Kidney capillary endothelial cell (primary cell): ENCODE data around the gene SEMA3G.

Experiments used
- DNase-seq: peaks from one replicate; pipeline ENCODE4 v3.0.0-alpha.2; 2018; ENCODE audit warnings: low spot score

Gene SEMA3G

DNA sequence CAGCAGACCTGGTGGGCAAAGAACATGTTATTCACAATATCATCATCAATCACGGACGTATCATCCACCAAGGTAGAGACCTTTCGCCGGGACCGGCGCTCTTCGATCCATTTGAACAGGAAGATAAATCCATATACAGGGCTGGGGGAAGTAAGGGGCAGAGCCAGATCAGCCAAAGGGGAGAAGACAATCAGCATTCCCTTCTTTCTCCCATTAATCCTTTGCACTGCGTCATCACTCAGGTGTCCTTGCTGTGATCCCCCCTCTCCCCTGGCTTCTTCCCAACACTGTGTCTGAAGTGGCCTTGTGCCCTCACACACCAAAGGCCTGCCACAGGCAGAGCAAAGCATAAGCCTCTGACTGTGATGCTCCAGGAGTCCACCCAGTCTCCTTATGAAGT is 36.4 kb downstream of the SEMA3G start:
- DNase-seq, result no peak

DNA sequence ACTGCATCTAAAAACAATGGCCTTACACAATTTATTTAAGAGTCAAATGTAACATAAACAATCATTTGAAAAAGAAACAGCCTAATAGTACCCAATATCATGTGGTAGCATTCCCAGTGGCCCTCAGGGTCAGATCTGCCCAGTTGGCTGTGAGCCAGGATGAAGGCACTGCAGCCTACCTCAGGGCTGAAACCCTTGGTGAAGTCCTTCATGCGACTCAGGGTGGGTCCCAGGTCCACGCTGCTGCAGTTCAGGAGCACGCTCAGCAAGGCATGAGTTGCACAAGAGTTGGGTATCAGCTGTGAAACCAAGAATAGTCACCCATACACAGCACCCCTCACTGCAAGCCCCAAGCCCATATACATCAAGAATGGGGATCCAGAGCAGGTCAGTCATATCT is 37.1 kb downstream of the SEMA3G start:
- no peak for DNase-seq

DNA sequence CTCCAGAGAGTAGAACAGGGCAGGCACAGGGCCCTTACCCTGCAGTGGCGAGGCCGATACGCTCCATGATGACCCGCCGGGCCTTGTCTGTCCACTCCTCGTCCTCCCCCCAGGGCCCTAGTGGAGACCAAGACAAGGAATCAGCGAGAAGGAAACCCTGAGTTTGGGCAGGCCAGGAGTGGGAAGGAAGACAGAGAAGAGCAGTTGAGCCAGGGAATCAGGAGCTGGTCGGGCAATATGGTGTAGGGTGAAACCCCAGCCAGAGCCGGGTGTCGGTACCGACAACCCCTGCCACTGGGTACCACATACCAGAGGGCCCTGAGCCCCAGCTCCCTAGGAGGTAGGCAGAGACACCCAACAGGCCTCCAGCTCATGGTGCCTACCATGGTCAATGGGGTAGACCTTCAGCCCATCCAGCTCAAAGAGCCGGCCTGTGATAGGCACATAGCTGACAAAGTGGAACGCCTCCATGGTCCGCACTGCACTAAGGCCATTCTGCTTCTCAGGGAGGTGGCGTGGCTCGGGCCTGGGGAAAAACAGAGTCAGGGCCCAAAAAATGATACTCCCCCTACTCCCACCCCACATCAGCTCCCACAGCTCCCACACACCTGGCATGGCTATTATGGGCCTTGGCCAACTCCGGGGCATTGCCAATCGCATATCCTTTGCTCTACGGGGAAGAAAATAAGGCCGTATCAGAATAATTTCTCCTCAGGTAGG is 38.0 kb downstream of the SEMA3G start:
- DNase-seq, result no peak

DNA sequence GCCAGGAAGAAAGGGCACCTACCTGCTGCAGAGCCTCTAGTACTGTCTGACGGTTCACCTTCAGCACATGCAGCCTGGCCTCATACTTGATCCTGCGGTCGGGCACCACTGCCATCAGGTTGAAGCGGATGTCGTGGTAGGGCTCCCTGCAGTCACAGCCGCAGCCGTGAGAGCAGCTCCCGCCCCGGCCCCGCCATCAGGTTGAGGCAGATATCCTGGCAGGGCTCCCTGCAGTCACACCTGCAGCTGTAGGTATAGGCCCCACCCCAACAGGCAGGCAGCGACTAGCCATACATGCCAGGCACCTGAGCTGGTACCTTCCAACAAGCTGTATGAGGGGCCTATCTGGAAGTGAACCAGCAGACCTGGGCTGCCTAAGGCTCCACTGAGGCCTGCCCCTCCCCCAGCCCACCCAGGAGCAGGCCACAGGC is 38.7 kb downstream of the SEMA3G start:
- no peak for DNase-seq

DNA sequence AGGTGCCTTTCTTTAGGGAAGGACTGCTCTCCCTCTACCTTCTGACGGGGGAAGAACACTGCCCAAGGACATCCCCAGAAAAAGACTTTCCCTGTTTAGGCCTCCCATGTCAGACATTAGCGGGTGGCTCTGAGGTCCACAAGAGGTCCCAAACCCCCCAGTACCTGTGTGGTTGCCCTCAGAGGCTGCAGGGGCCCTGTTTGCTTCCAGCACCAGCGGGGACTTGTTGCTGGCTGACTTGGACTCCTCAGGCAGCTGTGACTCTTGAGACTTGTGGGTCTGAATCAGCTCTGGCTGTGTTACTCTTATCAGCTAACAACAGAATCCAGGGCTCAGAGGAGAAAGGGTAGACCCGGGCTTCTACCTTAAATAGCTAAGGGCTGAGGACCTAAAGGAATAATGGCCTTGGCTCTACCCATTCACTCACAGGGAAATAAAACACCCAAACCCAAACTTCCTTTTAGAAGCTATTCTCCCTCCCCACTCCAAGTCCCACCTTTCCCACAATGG is 39.2 kb downstream of the SEMA3G start:
- DNase-seq, result no peak

DNA sequence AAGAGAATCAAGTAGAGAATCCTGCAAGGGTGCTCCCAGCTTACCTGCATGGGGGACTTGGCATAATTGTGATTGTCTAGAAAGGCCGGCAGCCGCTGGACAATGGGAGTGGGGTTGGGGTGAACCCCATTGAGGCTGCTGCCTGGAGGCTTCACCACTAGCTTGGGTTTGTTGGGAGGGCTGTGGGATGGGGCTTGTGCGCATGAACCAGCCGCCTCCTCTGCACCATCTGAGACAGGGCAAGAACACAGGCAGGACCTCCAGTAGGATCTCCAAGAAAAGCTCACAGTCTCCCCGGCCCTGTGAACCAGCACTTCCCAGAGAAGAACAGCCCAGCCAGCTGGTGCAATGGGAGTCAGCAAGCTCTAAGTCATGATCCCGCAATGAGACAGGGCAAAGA is 39.8 kb downstream of the SEMA3G start:
- no peak for DNase-seq

DNA sequence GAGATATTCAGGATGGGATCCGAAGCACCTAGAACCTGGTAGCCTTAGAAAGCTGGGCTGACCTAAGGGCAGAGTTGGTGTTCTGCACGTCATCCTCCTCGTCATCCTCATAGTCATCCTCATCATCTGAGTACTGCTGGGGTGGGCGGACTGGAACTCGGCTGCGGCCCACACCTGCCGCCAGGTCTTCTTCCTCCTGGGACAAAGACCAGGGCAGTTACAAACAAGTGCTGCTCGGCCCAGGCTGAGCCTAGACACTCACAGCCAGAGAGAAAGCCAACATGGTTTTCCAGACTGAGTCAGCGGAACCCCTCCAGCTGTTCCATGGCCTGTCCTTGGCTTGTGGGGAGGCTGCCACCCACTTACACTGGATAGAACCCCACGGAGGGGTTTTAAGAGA is 40.5 kb downstream of the SEMA3G start:
- no peak for DNase-seq

DNA sequence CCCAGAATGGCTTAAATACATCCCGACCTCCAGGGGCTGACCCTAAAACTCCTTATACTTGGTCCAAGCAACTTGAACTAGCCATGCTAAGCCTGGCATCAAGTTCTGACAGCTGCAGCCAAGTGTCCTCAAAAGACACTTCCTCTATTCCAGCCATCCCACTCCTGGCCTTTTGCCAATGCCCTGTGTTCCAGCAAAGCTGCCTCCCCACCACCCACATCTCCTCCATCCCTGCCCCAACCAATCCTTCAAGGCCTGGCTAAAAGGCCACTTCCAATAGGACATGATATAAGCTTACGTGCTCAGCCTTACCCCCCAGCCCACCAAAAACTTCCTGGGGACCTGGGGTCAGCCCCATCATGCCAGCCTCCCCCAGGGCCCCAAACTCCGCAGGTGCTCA is 40.9 kb downstream of the SEMA3G start:
- no peak for DNase-seq

DNA sequence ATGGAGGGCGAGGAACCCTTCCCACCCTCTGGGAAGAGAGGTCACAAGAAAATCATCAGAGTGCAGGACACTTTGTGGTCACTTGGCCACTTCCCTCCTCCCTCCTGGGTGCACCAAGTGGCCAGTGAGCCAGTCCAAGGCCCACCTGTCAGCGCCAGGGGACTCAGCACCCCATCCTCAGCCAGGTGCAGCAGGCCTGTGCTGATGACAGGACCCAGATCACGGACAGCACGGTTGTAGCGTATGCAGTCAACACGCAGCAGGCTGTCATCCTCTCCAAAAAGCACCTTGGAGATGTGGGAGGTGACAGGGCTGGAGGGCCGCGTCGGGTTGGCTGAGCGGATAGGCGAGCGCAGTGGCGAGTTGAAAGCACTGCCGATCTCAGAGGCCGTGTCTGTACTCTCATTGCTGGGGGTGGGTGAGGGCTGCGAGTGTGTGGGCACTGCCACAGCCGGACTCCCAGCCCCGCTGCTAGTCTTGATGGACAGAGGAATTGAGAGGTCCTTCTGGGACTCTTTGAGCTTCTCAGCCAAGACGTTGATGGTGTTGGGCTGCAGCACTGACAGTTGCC is 41.5 kb downstream of the SEMA3G start:
- no peak for DNase-seq

DNA sequence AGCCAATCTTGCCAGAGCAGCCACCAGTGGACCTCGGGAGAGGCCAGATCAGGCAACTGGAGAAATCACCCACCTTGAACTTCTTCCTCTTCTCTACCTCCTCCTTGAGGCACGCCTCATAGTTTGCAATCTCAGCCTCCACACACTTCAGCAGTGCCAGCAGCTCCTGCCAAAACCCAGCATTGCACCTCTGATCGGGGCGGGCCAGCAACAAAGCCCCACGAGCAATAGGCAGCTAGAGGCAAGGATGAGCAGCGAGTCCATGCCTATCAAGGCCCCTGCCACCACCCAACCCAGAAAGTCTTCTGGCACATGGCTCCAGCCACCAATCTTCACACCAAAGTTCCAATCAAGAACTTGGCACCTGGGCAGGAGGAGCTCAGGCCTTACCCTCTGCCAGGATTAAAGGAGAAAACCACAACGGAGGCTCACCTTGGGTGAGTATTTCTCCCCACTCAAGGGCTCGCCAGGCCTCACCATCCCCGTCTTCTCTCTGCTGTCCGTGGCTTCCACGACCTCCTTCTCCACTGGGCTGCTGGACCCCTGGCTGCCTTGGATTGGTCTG is 42.1 kb downstream of the SEMA3G start:
- DNase-seq, result no peak

DNA sequence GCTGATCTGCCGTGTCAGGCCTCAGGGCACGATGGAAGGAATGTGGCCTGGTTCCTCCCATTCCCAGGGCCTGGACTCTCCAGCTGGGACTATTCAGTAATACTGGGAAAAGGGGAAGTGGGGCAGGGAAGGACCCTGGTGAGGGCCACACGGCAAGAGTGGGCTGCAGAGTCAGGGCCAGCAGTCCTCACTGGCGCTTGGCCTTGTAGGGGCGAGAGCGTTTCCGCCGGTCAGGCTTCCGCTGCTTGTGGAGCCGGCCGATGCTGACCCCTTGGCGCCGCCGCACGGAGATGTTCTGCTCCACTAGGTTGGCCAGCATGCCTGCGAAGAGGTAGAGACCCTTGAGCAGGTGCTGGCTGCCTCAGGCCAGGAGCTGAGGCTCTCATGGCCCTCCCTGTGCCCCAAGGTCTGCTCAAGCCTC is 42.8 kb downstream of the SEMA3G start:
- DNase-seq, result no peak

DNA sequence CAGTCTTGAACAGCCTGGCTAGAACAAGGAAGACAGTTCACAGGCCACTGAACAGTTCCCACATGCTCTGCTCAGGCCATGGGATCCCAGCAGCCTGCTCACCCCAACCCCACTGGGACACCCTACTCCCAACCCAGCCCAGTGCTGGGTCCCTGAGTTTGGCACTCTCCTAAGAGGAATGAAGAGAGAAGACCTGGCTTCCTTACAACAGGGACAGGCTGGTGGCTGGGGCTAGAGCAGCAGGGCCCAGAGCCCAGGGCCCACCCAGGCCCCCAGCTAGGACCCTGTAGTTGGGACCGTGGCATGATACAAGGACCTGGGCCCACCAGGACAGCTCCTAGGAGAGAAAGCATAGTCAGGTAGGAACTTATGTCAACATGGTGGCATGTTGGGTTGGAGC is 43.4 kb downstream of the SEMA3G start:
- no peak for DNase-seq

DNA sequence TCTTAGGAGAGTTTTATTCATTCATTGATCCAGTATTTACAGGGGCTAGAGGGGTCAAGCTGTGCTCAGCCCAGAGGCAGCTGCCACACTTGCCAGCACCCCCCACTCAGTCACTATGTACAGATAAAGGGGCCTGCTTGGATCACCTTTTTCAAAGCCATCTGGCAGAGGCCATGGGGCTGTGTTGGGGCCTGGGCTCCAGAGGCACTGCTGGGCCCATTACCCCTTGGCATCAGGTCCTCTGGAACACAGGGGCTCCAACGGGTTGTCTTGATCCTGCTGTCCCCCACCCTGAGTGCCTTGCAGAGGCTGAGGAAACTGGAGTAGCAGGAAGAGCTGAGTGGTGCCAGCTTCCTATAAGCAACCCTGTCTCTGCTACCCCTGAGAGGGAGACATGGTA is 43.9 kb downstream of the SEMA3G start:
- DNase-seq, result no peak

DNA sequence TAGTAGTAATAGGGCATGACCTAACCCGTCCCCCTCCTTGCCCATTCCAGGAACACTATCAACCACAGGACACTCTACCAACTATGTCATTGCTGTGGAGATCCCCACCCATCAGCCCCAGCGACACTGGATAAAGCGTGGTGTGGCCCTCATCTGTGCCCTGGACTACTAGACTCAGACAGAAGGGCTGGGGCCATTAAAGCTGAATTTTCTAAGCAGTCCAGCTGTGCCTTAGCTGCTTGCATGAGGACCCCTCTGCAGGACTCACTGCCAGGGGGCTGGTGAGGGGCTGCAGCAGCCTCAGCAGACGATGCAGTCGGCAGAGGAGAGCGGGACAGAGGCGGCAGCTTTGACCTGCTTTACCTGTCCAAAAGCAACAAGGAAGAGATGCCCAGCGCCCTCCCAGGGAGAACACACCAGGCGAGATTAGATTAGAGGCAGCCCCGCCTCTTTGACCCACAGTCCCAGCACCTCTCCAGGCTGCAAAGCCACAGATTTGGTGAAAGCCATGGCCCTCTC is 44.6 kb downstream of the SEMA3G start:
- no peak for DNase-seq

DNA sequence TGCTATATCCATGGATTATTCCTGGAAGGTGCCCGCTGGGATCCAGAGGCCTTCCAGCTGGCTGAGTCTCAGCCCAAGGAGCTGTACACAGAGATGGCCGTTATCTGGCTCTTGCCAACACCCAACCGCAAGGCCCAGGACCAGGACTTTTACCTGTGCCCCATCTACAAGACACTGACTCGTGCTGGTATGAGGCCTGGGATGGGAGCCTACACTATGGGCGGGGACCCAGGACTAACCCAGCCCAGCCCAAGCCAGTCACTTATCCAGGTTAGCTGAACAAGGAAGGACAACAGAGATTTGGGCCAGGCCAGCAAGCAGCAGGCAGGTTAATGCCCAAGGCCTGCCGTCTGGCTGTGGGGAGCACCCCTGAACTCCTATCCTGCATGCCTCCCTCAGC is 45.3 kb downstream of the SEMA3G start:
- DNase-seq, result no peak

DNA sequence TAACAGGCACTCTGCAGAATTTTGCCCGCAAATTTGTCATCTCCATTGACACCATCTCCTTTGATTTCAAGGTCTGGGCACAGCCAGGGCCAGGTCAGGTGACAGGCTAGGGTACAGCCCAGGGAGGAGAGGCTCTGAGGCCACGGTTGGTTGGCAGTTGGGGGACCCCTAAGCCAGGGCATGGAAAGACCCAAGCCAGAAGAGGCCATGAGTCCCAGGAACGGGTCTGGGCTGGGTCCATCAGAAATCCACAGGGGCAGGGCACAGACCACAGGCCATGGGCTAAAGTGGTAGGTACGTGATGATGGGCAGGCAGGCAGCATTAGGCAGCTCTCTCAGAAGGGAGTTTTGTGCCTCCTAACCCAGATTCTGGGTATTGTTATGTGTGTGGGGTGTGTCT is 45.8 kb downstream of the SEMA3G start:
- DNase-seq, result no peak

DNA sequence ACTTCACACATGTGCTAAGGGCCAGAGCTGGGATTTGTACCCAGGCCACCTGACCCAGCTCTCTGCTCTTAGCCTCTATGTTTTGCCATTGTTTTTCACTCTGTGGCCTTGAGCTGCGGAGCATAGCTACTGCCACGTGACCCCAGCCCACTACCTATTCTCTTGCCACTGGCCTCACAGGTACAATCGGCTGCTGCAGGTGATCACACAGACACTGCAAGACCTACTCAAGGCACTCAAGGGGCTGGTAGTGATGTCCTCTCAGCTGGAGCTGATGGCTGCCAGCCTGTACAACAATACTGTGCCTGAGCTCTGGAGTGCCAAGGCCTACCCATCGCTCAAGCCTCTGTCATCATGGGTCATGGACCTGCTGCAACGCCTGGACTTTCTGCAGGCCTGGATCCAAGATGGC is 46.2 kb downstream of the SEMA3G start:
- no peak for DNase-seq

DNA sequence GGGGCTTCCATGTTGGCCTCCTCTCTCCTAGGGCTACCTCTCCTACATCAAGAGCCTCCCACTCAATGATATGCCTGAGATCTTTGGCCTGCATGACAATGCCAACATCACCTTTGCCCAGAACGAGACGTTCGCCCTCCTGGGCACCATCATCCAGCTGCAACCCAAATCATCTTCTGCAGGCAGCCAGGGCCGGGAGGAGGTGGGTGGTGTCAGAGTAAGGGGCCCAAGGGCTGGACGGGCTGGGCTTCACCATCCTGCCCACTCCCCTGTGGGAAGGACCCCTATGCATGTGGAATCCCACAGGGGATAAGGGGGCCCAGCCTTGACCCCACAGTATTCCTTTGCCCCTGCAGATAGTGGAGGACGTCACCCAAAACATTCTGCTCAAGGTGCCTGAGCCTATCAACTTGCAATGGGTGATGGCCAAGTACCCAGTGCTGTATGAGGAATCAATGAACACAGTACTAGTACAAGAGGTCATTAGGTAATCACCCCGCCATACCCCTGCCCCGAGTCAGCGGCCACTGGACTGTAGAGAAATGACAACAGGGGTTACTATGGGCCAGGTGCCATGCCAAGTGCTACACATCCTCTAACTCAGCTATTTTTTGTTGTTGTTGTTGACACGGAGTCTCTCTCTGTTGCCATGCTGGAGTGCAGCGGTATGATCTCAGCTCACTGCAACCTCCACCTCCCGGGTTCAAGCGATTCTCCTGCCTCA is 47.1 kb downstream of the SEMA3G start:
- no peak for DNase-seq

DNA sequence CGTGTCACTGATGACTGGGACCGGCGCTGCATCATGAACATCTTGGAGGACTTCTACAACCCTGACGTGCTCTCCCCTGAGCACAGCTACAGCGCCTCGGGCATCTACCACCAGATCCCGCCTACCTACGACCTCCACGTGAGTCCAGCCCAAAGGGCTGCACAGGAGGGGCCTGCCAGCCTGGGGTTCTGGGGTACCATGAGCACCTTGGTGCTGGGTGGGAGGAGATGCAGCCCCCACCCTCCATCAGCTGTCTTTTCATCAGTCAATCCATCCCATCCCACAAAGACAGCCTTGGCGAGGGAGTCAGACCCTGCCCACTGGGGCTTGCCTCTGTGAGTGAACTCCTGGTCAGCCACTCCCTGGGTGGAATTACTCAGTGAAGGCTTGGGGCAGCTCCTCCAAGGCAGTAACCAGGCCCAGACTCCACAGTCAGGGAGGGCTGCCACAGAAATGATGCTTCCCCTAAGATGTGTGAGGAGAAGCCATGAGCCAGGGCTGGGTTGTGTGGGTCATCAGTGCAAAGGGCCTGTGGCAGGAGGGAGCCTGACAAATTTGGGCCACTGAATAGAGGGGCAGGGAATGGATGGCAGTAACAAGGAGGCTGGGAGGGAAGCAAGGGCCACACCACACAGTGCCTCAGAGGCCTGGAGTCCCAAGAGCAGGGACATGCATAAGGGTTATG is 47.9 kb downstream of the SEMA3G start:
- no peak for DNase-seq

DNA sequence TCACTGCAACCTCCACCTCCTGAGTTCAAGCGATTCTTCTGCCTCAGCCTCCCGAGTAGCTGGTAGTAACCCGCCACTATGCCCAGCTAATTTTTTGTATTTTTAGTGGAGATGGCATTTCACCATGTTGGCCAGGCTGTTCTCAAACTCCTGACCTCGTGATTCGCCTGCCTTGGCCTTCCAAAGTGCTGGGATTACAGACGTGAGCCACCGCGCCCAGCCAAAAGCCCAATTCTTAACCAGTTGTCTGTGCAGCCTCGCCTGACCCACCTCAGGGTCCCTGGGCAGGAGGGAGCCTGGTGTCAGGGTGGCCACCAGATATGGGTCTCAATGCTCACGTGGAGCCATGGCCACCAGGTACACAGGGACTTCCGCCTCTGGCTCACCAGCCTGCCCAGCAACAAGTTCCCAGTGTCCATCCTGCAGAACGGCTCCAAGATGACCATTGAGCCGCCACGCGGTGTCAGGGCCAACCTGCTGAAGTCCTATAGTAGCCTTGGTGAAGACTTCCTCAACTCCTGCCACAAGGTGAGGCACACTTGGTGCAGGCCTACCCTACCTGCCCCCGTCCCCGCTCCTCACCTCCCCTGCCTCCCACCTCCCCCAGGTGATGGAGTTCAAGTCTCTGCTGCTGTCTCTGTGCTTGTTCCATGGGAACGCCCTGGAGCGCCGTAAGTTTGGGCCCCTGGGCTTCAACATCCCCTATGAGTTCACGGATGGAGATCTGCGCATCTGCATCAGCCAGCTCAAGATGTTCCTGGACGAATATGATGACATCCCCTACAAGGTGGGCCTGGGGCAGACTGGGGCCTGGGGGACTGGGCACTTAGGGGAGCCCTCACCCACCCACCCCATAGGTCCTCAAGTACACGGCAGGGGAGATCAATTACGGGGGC is 48.6 kb downstream of the SEMA3G start:
- DNase-seq, result no peak

DNA sequence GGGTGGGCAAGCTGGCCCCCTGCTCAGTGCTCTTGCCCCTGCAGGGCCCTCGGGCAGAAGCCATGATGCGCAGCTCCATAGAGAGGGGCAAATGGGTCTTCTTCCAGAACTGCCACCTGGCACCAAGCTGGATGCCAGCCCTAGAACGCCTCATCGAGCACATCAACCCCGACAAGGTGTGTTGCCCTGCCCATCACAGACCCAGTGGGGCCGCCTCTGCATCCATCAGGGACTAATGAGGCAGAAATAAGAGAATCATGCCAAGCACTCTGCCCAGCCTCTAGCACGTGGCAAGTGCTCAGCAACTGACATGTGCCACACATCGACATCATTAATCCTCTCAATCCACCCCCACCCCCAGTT is 49.4 kb downstream of the SEMA3G start:
- no peak for DNase-seq
